A673 (cell line): Measurements from ENCODE around the gene BORCS8. TPM values are rescaled to one million over a fixed set of nuclear protein-coding genes. Genes with fewer than 3 reads are reported as not detected.
"Not testable (repeated sequence)": the region's sequence is repeated elsewhere in the genome, so short reads cannot be mapped to it uniquely, and the experiment has no call there.

ENCODE experiments used
- BruUV-seq: library from RNA; stranded (reverse); fragments of 400-500 nt; replicated peaks from 2 replicates; lab custom pipeline; 2021; lab: Mats Ljungman, UMichigan
- CTCF ChIA-PET: fragments of 300-600 bp; sonication (Branson Sonifier 250); formaldehyde crosslinking; loops from one replicate; lab custom pipeline; 2022; ENCODE audit warnings: antibody characterized with exemption; lab: Charles Lee
- POLR2A ChIA-PET: fragments of 300-600 bp; sonication (Branson Sonifier 250); formaldehyde crosslinking; loops from one replicate; lab custom pipeline; 2022; ENCODE audit warnings: antibody characterized with exemption; ENCODE audit not compliant: low non-redundant PET; lab: Charles Lee
- DNase-seq: peaks from one replicate; pipeline ENCODE4 v3.0.0-alpha.2; 2015; ENCODE audit warnings: low spot score
- H3K27ac ChIP-seq: fragments of 200-600 bp; sonication (generic); 2 replicates; pipeline ENCODE4 v1.5.1; 2016; ENCODE audit warnings: mixed run types, low read depth, mild to moderate bottlenecking, mixed read lengths, antibody characterized with exemption, low read length; ENCODE audit not compliant: poor library complexity, severe bottlenecking
- H3K27me3 ChIP-seq: fragments of 200-600 bp; sonication (generic); replicated peaks from 2 replicates; pipeline ENCODE4 v1.6.1; 2017; ENCODE audit warnings: mixed run types, low read depth, mild to moderate bottlenecking, mixed read lengths, antibody characterized with exemption, low read length; ENCODE audit not compliant: insufficient read depth, poor library complexity
- H3K36me3 ChIP-seq: fragments of 200-600 bp; sonication (generic); 2 replicates; pipeline ENCODE4 v1.6.1; 2016; ENCODE audit warnings: mixed run types, mild to moderate bottlenecking, mixed read lengths, antibody characterized with exemption, low read length; ENCODE audit not compliant: insufficient read depth, poor library complexity, severe bottlenecking
- H3K4me1 ChIP-seq: fragments of 200-600 bp; sonication (generic); 2 replicates; pipeline ENCODE4 v1.6.1; 2017; ENCODE audit warnings: mixed run types, mild to moderate bottlenecking, mixed read lengths, antibody characterized with exemption, low read length; ENCODE audit not compliant: insufficient read depth, poor library complexity, severe bottlenecking
- H3K4me3 ChIP-seq: fragments of 200-600 bp; sonication (generic); 2 replicates; pipeline ENCODE4 v1.5.1; 2016; ENCODE audit warnings: low read depth, mixed run types, mild to moderate bottlenecking, mixed read lengths, low read length; ENCODE audit not compliant: poor library complexity, severe bottlenecking
- H3K9me3 ChIP-seq: fragments of 200-600 bp; sonication (generic); 2 replicates; pipeline ENCODE4 v1.6.1; 2016; ENCODE audit warnings: mixed run types, low read depth, mild to moderate bottlenecking, mixed read lengths, antibody characterized with exemption, low read length; ENCODE audit not compliant: poor library complexity, severe bottlenecking
- EZH2 ChIP-seq: fragments of 200-600 bp; sonication (generic); IDR thresholded peaks from 2 replicates; pipeline ENCODE4 v1.6.1; 2017; ENCODE audit warnings: borderline replicate concordance, low read depth, mild to moderate bottlenecking, mixed read lengths, antibody characterized with exemption, low read length; ENCODE audit not compliant: poor library complexity, severe bottlenecking
- intact Hi-C: fragments of 100-400 bp; cut with micrococcal nuclease; formaldehyde crosslinking; loops from one replicate; pipeline ENCODE4 v1.10.0; 2022; ENCODE audit not compliant: unreplicated experiment
- total RNA-seq: library from RNA; stranded (reverse); gene quantifications from 2 replicates; pipeline ENCODE4 v1.2.3, GENCODE V29; 2021
- TF ChIP-seq, protein P1 (sequence below): fragments of 300-800, 200-600 bp; sonication (generic); conservative IDR thresholded peaks from 2 replicates; pipeline ENCODE4 v1.5.1; 2017; ENCODE audit warnings: low read depth, mild to moderate bottlenecking, antibody characterized with exemption, low read length, moderate library complexity, mixed read lengths

Gene BORCS8
- total RNA-seq, 1 experiment from 2014 or later, result 29.9 TPM

DNA sequence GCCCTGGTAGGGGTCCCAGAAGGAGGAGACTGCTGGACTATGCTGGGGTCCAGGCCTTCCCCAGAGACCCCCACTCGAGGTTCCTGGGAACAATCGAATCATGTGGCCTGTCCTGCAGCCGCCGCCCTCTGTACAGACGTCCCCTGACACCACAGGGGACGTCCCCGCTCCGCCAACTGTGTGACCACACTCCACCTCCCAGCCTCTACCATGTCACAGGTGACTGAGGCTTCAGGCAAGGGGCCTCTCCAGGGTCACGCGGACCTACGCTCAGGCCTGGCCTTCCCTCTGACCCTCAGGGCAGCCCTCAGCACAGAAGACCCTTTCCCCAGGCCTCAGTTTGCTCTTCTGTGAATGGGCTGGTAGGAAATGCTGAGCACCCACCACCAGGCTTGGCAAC is 40.5 kb downstream of the BORCS8 start:
- no TSS peak for BruUV-seq
- ChIA-PET CTCF (no interaction called here), POLR2A (no interaction called here)
- Histone ChIP-seq H3K9me3 (no peaks in the 10 kb centered on the region), H3K36me3 (no peaks in the 10 kb centered on the region), H3K4me3 (no peak overlapping the region), H3K27ac (no peak overlapping the region), H3K27me3 (no peaks in the 10 kb centered on the region), H3K4me1 (no peaks in the 10 kb centered on the region)
- TF ChIP-seq, protein P1, sequence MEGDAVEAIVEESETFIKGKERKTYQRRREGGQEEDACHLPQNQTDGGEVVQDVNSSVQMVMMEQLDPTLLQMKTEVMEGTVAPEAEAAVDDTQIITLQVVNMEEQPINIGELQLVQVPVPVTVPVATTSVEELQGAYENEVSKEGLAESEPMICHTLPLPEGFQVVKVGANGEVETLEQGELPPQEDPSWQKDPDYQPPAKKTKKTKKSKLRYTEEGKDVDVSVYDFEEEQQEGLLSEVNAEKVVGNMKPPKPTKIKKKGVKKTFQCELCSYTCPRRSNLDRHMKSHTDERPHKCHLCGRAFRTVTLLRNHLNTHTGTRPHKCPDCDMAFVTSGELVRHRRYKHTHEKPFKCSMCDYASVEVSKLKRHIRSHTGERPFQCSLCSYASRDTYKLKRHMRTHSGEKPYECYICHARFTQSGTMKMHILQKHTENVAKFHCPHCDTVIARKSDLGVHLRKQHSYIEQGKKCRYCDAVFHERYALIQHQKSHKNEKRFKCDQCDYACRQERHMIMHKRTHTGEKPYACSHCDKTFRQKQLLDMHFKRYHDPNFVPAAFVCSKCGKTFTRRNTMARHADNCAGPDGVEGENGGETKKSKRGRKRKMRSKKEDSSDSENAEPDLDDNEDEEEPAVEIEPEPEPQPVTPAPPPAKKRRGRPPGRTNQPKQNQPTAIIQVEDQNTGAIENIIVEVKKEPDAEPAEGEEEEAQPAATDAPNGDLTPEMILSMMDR, result no peak
- TF ChIP-seq EZH2, result no peak
- intact Hi-C loops, result no loop called here
- DNase-seq, result no peak

DNA sequence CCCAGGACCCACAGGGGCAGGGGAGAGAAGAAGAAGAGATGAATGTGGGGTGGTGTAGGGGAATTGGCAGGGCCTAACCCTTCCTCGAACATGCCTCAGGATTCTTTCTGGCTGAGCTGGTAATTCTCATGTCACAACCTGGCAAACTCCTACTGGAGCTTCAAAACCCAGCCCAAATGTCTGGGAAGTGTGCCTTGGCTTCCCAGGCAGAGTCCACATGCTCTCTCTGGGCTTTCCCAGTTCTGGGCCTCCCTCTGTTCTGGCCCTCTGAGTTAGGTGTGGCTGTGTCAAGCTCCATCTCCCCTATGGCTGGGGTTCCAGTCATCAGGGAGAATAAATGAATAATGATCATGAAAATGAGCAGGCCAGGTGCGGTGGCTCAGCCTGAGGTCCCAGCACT is 42.5 kb downstream of the BORCS8 start:
- no peak for DNase-seq
- Histone ChIP-seq H3K4me3 (no peak overlapping the region), H3K27me3 (no peaks in the 10 kb centered on the region), H3K4me1 (no peaks in the 10 kb centered on the region), H3K9me3 (no peaks in the 10 kb centered on the region), H3K27ac (no peak overlapping the region), H3K36me3 (no peaks in the 10 kb centered on the region)
- POLR2A ChIA-PET, result no interaction called here
- CTCF ChIA-PET, result no interaction called here
- no TSS peak for BruUV-seq
- intact Hi-C loops, result loop anchor here (5.0 kb wide), 1 partner anchor 338 kb away; no protein-coding TSS in a partner anchor
- TF ChIP-seq EZH2, result no peak
- TF ChIP-seq, protein P1, result no peak

DNA sequence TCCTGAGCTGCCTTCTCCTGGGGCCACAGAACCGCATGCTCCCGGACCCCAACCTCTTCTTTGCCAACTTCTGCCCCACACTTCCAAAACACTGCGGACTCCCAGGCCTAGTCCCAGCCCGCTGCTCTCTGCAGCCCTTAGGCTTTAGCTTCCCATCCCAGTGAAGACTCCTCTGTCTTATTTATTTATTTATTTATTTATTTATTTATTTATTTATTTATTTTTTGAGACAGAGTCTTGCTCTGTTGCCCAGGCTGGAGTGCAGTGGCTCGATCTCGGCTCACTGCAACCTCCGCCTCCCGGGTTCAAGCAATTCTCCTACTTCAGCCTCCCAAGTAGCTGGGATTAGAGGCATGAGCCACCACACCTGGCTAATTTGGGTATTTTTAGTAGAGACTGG is 43.4 kb downstream of the BORCS8 start:
- H3K9me3 ChIP-seq, H3K36me3 ChIP-seq, CTCF ChIA-PET, H3K4me1 ChIP-seq, H3K27me3 ChIP-seq, H3K4me3 ChIP-seq, POLR2A ChIA-PET, DNase-seq, H3K27ac ChIP-seq, BruUV-seq: not testable (repeated sequence)
- intact Hi-C loops, result loop anchor here (5.0 kb wide), 1 partner anchor 339 kb away; no protein-coding TSS in a partner anchor

DNA sequence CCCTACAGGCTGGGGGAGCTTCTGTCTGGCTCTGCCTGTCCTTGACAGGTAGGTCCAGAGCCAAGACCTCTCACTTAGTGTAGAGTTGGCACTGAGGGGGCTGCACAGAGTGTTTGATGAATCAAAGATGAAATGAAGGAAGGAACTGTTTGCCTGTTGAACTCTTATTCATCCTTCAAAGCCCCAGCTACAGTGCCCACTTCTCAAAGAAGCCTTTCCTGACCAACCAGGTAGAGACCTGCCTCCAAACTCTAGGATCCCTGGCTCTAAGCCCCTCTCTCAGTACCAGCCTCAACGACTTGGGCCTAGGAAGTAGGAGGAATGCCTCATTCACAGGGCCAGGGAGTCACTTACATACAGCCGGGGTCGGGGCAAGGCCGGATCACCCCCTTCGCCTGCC is 44.6 kb downstream of the BORCS8 start:
- TF ChIP-seq EZH2, result no peak
- TF ChIP-seq, protein P1, result no peak
- no peak for DNase-seq
- ChIA-PET CTCF (no interaction called here), POLR2A (no interaction called here)
- H3K9me3 ChIP-seq, result no peaks in the 10 kb centered on the region
- no peak overlapping the region for H3K27ac ChIP-seq
- H3K4me1 ChIP-seq, result no peaks in the 10 kb centered on the region
- no peak overlapping the region for H3K4me3 ChIP-seq
- no peaks in the 10 kb centered on the region for H3K27me3 ChIP-seq
- no TSS peak for BruUV-seq
- intact Hi-C loops, result loop anchor here (2.0 to 5.0 kb wide), 2 partner anchors 77 to 340 kb away; no protein-coding TSS in a partner anchor
- no peaks in the 10 kb centered on the region for H3K36me3 ChIP-seq
